HL-60 (cell line): ENCODE measurements around the gene MICB.

ENCODE experiments used
- DNase-seq, 2 experiments: peaks; one replicate each; pipeline ENCODE4 v3.0.0-alpha.2; 2010 to 2020; ENCODE audit warnings: low read depth in 1 of 2, low spot score in 1 of 2
- H3K27ac ChIP-seq: fragments of 250-450 bp; sonication (Bioruptor Pico); replicated peaks from 2 replicates; pipeline ENCODE4 v1.5.1; 2020; ENCODE audit warnings: mild to moderate bottlenecking, moderate library complexity
- H3K27me3 ChIP-seq: fragments of 250-450 bp; sonication (Bioruptor Pico); 2 replicates; pipeline ENCODE4 v1.5.1; 2021; ENCODE audit warnings: mild to moderate bottlenecking, moderate library complexity; ENCODE audit not compliant: insufficient read depth, poor library complexity, severe bottlenecking
- H3K4me3 ChIP-seq: replicated peaks from 2 replicates; pipeline ENCODE4 v1.5.1; 2011; ENCODE audit warnings: mild to moderate bottlenecking, control low read depth, low read length; ENCODE audit not compliant: insufficient read depth
- CTCF ChIP-seq: IDR thresholded peaks from one replicate; pipeline ENCODE4 v1.5.1; 2011; ENCODE audit warnings: low read length, control low read depth, inconsistent platforms; ENCODE audit not compliant: insufficient read depth
- GABPA ChIP-seq: IDR thresholded peaks from 2 replicates; pipeline ENCODE4 v1.6.1; 2012; ENCODE audit warnings: low read depth
- POLR2AphosphoS5 ChIP-seq: IDR thresholded peaks from 2 replicates; pipeline ENCODE4 v1.6.1; 2012; ENCODE audit warnings: low read depth
- REST ChIP-seq: IDR thresholded peaks from 2 replicates; pipeline ENCODE4 v1.6.1; 2012; ENCODE audit warnings: low read depth; ENCODE audit not compliant: insufficient replicate concordance
- SPI1 ChIP-seq: IDR thresholded peaks from 2 replicates; pipeline ENCODE4 v1.6.1; 2012; ENCODE audit warnings: low read depth, mild to moderate bottlenecking, borderline replicate concordance

MICB gene

GRCh38 chr6:31471711-31472110 lies 26.2 kb upstream of the MICB start:
- no peaks in the 10 kb centered on the region for H3K27me3 ChIP-seq
- H3K27ac ChIP-seq, result no peak overlapping the region
- TF ChIP-seq POLR2AphosphoS5, result no peak
- no peak for TF ChIP-seq CTCF
- no peak for TF ChIP-seq GABPA
- no peak for TF ChIP-seq REST
- no peak for TF ChIP-seq SPI1
- H3K4me3 ChIP-seq, result no peak overlapping the region
- DNase-seq, result no peak

- DNase-seq, result no peak
- TF ChIP-seq SPI1 (no peak), CTCF (no peak), GABPA (no peak), POLR2AphosphoS5 (no peak), REST (no peak)
- no peak overlapping the region for H3K27ac ChIP-seq
Observed at GRCh38 chr6:31472259-31472658, 25.7 kb upstream of the MICB start.

GRCh38 chr6:31473244-31473643 lies 24.7 kb upstream of the MICB start:
- Histone ChIP-seq H3K27ac (no peak overlapping the region), H3K4me3 (no peak overlapping the region), H3K27me3 (no peaks in the 10 kb centered on the region)
- no peak for DNase-seq
- TF ChIP-seq REST (no peak), CTCF (no peak), SPI1 (no peak), GABPA (no peak), POLR2AphosphoS5 (no peak)

More at GRCh38 chr6:31472259-31472658, 25.7 kb upstream of the MICB start:
- Histone ChIP-seq H3K4me3 (no peak overlapping the region), H3K27me3 (no peaks in the 10 kb centered on the region)
